Endothelial cell of umbilical vein (primary cell): ENCODE results near the gene PCDHA9. TPM values are rescaled to one million over a fixed set of nuclear protein-coding genes. Genes with fewer than 3 reads are reported as not detected.

Experiments
- BruUV-seq: library from RNA; stranded (reverse); fragments of 400-500 nt; replicated peaks from 2 replicates; lab custom pipeline; 2021; lab: Mats Ljungman, UMichigan
- CTCF ChIA-PET: fragments of 300-600, 350-600 bp; sonication (Branson Sonifier 250); formaldehyde crosslinking; loops from one replicate; lab custom pipeline; 2021; ENCODE audit warnings: antibody characterized with exemption, inconsistent platforms; lab: Charles Lee
- POLR2A ChIA-PET: fragments of 300-600, 350-600 bp; sonication (Branson Sonifier 250); formaldehyde crosslinking; loops from one replicate; lab custom pipeline; 2021; ENCODE audit warnings: antibody characterized with exemption, inconsistent platforms; lab: Charles Lee
- DNase-seq: peaks from one replicate; pipeline ENCODE4 v3.0.0-alpha.2; 2011; ENCODE audit warnings: low read depth, low spot score
- FAIRE-seq: peaks from 2 replicates; lab custom pipeline; 2011; peaks lifted over from hg19 to GRCh38; lab: Jason Lieb, UNC
- H2AFZ ChIP-seq: 2 replicates; pipeline ENCODE4 v1.6.0; 2012; ENCODE audit warnings: low read depth, low read length, control low read depth, inconsistent platforms
- H3K27ac ChIP-seq: 2 replicates; pipeline ENCODE4 v1.5.1; 2011; ENCODE audit warnings: low read depth, mild to moderate bottlenecking, control low read depth, low read length, moderate library complexity; ENCODE audit not compliant: insufficient read depth
- H3K27me3 ChIP-seq, 2 experiments: 2 replicates each; pipeline versions ENCODE4 v1.6.0 to v1.6.1; 2011; ENCODE audit warnings: low read length in 2 of 2, mixed read lengths in 1 of 2; ENCODE audit not compliant: control insufficient read depth in 2 of 2, insufficient read depth in 2 of 2
- H3K36me3 ChIP-seq, 2 experiments: 2 replicates in 1 of 2; 3 replicates in 1 of 2; pipeline ENCODE4 v1.5.1; 2011; ENCODE audit warnings: low read length in 2 of 2, mild to moderate bottlenecking in 1 of 2, moderate library complexity in 1 of 2; ENCODE audit not compliant: control insufficient read depth in 2 of 2, insufficient read depth in 2 of 2; ENCODE audit errors: extremely low read depth in 1 of 2
- H3K4me1 ChIP-seq: 3 replicates; pipeline ENCODE4 v1.5.1; 2011; ENCODE audit warnings: mild to moderate bottlenecking, low read length; ENCODE audit not compliant: control insufficient read depth, insufficient read depth; ENCODE audit errors: extremely low read depth
- H3K4me2 ChIP-seq: 2 replicates; pipeline ENCODE4 v1.6.1; 2011; ENCODE audit warnings: low read length, control low read depth, mixed read lengths; ENCODE audit not compliant: insufficient read depth
- H3K4me3 ChIP-seq, 3 experiments: fragments of 200-600 bp in 1 of 3; sonication (generic), shearing (Covaris generic) in 1 of 3; replicated peaks in 1 of 3; 2 replicates each; pipeline ENCODE4 v1.5.1; 2011 to 2016; ENCODE audit warnings: control low read depth in 3 of 3, low read length in 3 of 3, mild to moderate bottlenecking in 2 of 3, inconsistent platforms in 1 of 3, low read depth in 1 of 3, moderate library complexity in 1 of 3; ENCODE audit not compliant: insufficient read depth in 1 of 3
- H3K79me2 ChIP-seq: 2 replicates; pipeline ENCODE4 v1.6.0; 2012; ENCODE audit warnings: low read length, inconsistent platforms; ENCODE audit not compliant: control insufficient read depth, insufficient read depth
- H3K9ac ChIP-seq: replicated peaks from 2 replicates; pipeline ENCODE3; 2011; ENCODE audit warnings: low read length, control low read depth; ENCODE audit not compliant: insufficient read depth; ENCODE audit errors: extremely low read depth
- H3K9me1 ChIP-seq: replicated peaks from 3 replicates; pipeline ENCODE4 v1.6.0; 2011; ENCODE audit warnings: mild to moderate bottlenecking, low read length; ENCODE audit not compliant: control insufficient read depth, insufficient read depth; ENCODE audit errors: extremely low read depth
- H3K9me3 ChIP-seq: replicated peaks from 2 replicates; pipeline ENCODE4 v1.5.1; 2012; ENCODE audit warnings: low read length, inconsistent platforms; ENCODE audit not compliant: control insufficient read depth, insufficient read depth
- H4K20me1 ChIP-seq: replicated peaks from 2 replicates; pipeline ENCODE3; 2011; ENCODE audit warnings: mild to moderate bottlenecking, low read length; ENCODE audit not compliant: control insufficient read depth, insufficient read depth; ENCODE audit errors: extremely low read depth
- CTCF ChIP-seq, 2 donors: IDR thresholded peaks; 1 replicate in 1 of 2; 2 replicates in 1 of 2; pipeline ENCODE4 v1.5.1; 2011; ENCODE audit warnings: low read length in 2 of 2, mild to moderate bottlenecking in 2 of 2, moderate library complexity in 2 of 2, control low read depth in 1 of 2, inconsistent platforms in 1 of 2, low read depth in 1 of 2; ENCODE audit not compliant: insufficient read depth in 1 of 2; ENCODE audit errors: extremely low read depth in 1 of 2
- EZH2 ChIP-seq: IDR thresholded peaks from 2 replicates; pipeline ENCODE4 v1.6.1; 2012; ENCODE audit warnings: borderline replicate concordance, low read depth, mild to moderate bottlenecking, moderate library complexity, low read length, inconsistent platforms; ENCODE audit not compliant: severe bottlenecking
- FOS ChIP-seq: IDR thresholded peaks from 2 replicates; pipeline ENCODE4 v1.6.1; 2011; ENCODE audit warnings: mild to moderate bottlenecking, low read length, moderate library complexity, borderline replicate concordance; ENCODE audit not compliant: insufficient read depth
- GATA2 ChIP-seq: IDR thresholded peaks from 2 replicates; pipeline ENCODE4 v1.7.0; 2011; ENCODE audit warnings: low read depth, mild to moderate bottlenecking, moderate library complexity, mixed read lengths, low read length; ENCODE audit not compliant: insufficient read length, insufficient read depth
- JUN ChIP-seq: IDR thresholded peaks from 2 replicates; pipeline ENCODE4 v1.6.1; 2011; ENCODE audit warnings: borderline replicate concordance, low read depth; ENCODE audit not compliant: insufficient read length, insufficient read depth
- MAX ChIP-seq: IDR thresholded peaks from 2 replicates; pipeline ENCODE4 v1.6.1; 2011; ENCODE audit not compliant: insufficient read depth, insufficient read length
- MYC ChIP-seq: IDR thresholded peaks from one replicate; pipeline ENCODE4 v1.6.1; 2011; ENCODE audit warnings: mild to moderate bottlenecking, low read depth, low read length
- POLR2A ChIP-seq: IDR thresholded peaks from 2 replicates; pipeline ENCODE4 v1.6.1; 2012; ENCODE audit warnings: low read depth, mild to moderate bottlenecking, control low read depth, low read length
- POLR2AphosphoS5 ChIP-seq: IDR thresholded peaks from 2 replicates; pipeline ENCODE4 v1.6.1; 2012; ENCODE audit warnings: low read depth, mild to moderate bottlenecking, control low read depth, low read length, moderate library complexity; ENCODE audit not compliant: insufficient read depth
- dilution Hi-C: fragments of 300-500 bp; cut with MboI; formaldehyde crosslinking; loops from one replicate; pipeline ENCODE4 v1.15.0; 2019; ENCODE audit warnings: low sequenced_read_pairs; ENCODE audit not compliant: extremely low pct_ligation_motif_present
- intact Hi-C: fragments of 100-400 bp; cut with micrococcal nuclease; formaldehyde crosslinking; loops from one replicate; pipeline ENCODE4 v1.10.0; 2022
- polyA plus RNA-seq, 4 experiments: library from polyadenylated mRNA; depleted of rRNA in 3 of 4; stranded (reverse) in 3 of 4; unstranded in 1 of 4; fragments of >200 nt; gene quantifications; 2 replicates each; pipeline versions ENCODE4 v1.2.1 to v1.2.3, GENCODE V29; 2011 to 2012; ENCODE audit warnings: missing spikeins in 1 of 4
- total RNA-seq: library from RNA; stranded (reverse); gene quantifications from 2 replicates; pipeline ENCODE4 v1.2.3, GENCODE V29; 2021

The PCDHA9 gene
- total and polyA plus RNA-seq, 2 donors (not counting 3 experiments of a cell fraction or from before 2014, with no cell fraction given), result not detected

- dilution Hi-C loops, result no loop called here
- peak; percentile 4 for DNase-seq
- intact Hi-C loops, result no loop called here
- TF ChIP-seq CTCF (IDR thresholded peaks at IDR 0.05; ENCODE audit: extremely low read depth in 1 of 2, insufficient read depth in 1 of 2, low read depth in 1 of 2, low read length in 2 of 2), result peak in 1 of 2 donors; percentile 4
- no peak for TF ChIP-seq MYC
- Histone ChIP-seq H3K9me3 (no peaks in the 10 kb centered on the region), H3K4me1 (no peaks in the 10 kb centered on the region), H3K27me3 (no peaks in the 10 kb centered on the region), H4K20me1 (no peaks in the 10 kb centered on the region), H3K27ac (no peak within 1 kb of the TSS), H3K36me3 (no peaks in the 10 kb centered on the region), H3K4me2 (no peak within 1 kb of the TSS), H3K9ac (no peak within 1 kb of the TSS), H3K4me3 (no peak within 1 kb of the TSS), H3K79me2 (no peaks in the 10 kb centered on the region), H3K9me1 (no peaks in the 10 kb centered on the region), H2AFZ (no peak within 1 kb of the TSS)
- ChIA-PET CTCF (interaction anchor here (0.8 to 1.4 kb wide), 2 partner anchors 20 to 42 kb away, joined by 3 to 4 read pairs; partner anchors contain the start of gene PCDHA1), POLR2A (no interaction called here)
- FAIRE-seq, result no peak
- no TSS peak for BruUV-seq
These were observed 20.3 kb upstream of the PCDHA9 start, which contains the start of gene PCDHA6 for GRCh38 chr5:140827704-140828361. Gene PCDHA6 (plus strand): TSS chr5:140827960. CDS start chr5:140828092, 132 bp downstream.

GRCh38 chr5:140828362-140828737 is 19.8 kb upstream of the PCDHA9 start:
- H3K9me1 ChIP-seq, result no peaks in the 10 kb centered on the region
- H3K27me3 ChIP-seq, result no peaks in the 10 kb centered on the region
- H4K20me1 ChIP-seq, result no peaks in the 10 kb centered on the region
- dilution Hi-C loops (no loop called here), intact Hi-C loops (no loop called here)
- no peak overlapping the region for H3K27ac ChIP-seq
- H3K4me1 ChIP-seq, result no peaks in the 10 kb centered on the region
- no peaks in the 10 kb centered on the region for H3K36me3 ChIP-seq
- no TSS peak for BruUV-seq
- no peak for DNase-seq
- no peak for FAIRE-seq
- H3K4me3 ChIP-seq, result no peak overlapping the region
- no peak overlapping the region for H3K9ac ChIP-seq
- POLR2A ChIA-PET, result no interaction called here
- no peak overlapping the region for H2AFZ ChIP-seq
- no peak for TF ChIP-seq MAX
- TF ChIP-seq FOS, result no peak
- TF ChIP-seq GATA2, result no peak
- TF ChIP-seq POLR2A, result no peak
- TF ChIP-seq POLR2AphosphoS5, result no peak
- no peak for TF ChIP-seq EZH2
- TF ChIP-seq CTCF (IDR thresholded peaks at IDR 0.05; ENCODE audit: extremely low read depth in 1 of 2, insufficient read depth in 1 of 2, low read depth in 1 of 2, low read length in 2 of 2), result no peak
- no peak for TF ChIP-seq JUN
- no peak for TF ChIP-seq MYC
- H3K4me2 ChIP-seq, result no peak overlapping the region
- CTCF ChIA-PET, result interaction anchor here (0.8 to 1.4 kb wide), 2 partner anchors 19 to 43 kb away, joined by 3 to 4 read pairs; partner anchors contain the start of gene PCDHA1
- H3K9me3 ChIP-seq, result no peaks in the 10 kb centered on the region
- H3K79me2 ChIP-seq, result no peaks in the 10 kb centered on the region
